ENCODE measurements around the gene TXNDC17.

DNA sequence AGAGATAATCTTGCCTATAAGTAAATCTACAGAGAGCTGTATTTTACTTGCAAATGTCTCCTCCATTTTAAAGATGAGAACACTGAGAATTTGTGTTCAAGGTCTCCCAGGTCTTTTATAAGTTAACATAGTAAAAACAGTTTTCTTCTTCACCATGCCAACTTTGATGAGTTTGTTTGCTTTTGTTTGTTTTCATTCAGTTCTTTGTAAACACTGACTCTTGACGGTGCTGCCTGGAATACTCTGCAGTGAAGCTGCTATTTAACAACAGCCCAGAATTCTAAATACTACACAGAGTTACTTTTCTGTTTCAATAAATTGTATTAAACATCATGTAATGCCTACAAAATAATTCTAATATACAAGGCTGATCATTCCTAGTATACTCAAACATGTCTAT is 43.1 kb upstream of the TXNDC17 start:
- TF ChIP-seq EZH2phosphoT487 (conservative IDR thresholded peaks at IDR 0.05; ENCODE audit: low read length) = no peak
- TF ChIP-seq, protein P1, sequence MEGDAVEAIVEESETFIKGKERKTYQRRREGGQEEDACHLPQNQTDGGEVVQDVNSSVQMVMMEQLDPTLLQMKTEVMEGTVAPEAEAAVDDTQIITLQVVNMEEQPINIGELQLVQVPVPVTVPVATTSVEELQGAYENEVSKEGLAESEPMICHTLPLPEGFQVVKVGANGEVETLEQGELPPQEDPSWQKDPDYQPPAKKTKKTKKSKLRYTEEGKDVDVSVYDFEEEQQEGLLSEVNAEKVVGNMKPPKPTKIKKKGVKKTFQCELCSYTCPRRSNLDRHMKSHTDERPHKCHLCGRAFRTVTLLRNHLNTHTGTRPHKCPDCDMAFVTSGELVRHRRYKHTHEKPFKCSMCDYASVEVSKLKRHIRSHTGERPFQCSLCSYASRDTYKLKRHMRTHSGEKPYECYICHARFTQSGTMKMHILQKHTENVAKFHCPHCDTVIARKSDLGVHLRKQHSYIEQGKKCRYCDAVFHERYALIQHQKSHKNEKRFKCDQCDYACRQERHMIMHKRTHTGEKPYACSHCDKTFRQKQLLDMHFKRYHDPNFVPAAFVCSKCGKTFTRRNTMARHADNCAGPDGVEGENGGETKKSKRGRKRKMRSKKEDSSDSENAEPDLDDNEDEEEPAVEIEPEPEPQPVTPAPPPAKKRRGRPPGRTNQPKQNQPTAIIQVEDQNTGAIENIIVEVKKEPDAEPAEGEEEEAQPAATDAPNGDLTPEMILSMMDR (IDR thresholded peaks at IDR 0.05; ENCODE audit: insufficient read depth, low read length, poor library complexity, severe bottlenecking) = no peak

All from SU-DHL-6 (cell line).